HepG2 (cell line): ENCODE measurements around the gene XRCC5. TPM values are rescaled to one million over a fixed set of nuclear protein-coding genes. Genes with fewer than 3 reads are reported as not detected.

ENCODE experiments used
- DDIT3 ChIP-seq: sonication (generic); formaldehyde crosslinking; IDR thresholded peaks from 2 replicates; pipeline ENCODE4 v1.4.0; 2020; ENCODE audit warnings: mild to moderate bottlenecking, missing genetic modification reagents
- MAFF ChIP-seq: IDR thresholded peaks from 2 replicates; pipeline ENCODE4 v1.6.1; 2011; ENCODE audit warnings: low read depth, low read length, improper control_type of control experiment
- NCOR1 ChIP-seq: fragments of 200-600 bp; sonication (generic); IDR thresholded peaks from 2 replicates; pipeline ENCODE4 v1.7.0; 2017; ENCODE audit warnings: antibody characterized with exemption, low read length, borderline replicate concordance
- PCBP1 ChIP-seq: fragments of 200-400 bp; formaldehyde crosslinking; IDR thresholded peaks from 2 replicates; pipeline ENCODE4 v1.6.1; 2017; ENCODE audit warnings: mild to moderate bottlenecking, low read depth, low read length, borderline replicate concordance
- RNF2 ChIP-seq: fragments of 450-650 bp; conservative IDR thresholded peaks from 2 replicates; pipeline ENCODE4 v1.6.1; 2016; ENCODE audit warnings: low read depth
- ZIK1 ChIP-seq: sonication (generic); formaldehyde crosslinking; IDR thresholded peaks from 2 replicates; pipeline ENCODE4 v1.5.0; 2020; ENCODE audit warnings: mild to moderate bottlenecking, low read depth, missing genetic modification reagents, borderline replicate concordance
- ZMAT3 ChIP-seq: sonication (generic); formaldehyde crosslinking; conservative IDR thresholded peaks from 2 replicates; pipeline ENCODE4 v1.7.0; 2021; ENCODE audit warnings: missing genetic modification reagents
- ZNF136 ChIP-seq: sonication (generic); formaldehyde crosslinking; IDR thresholded peaks from 2 replicates; pipeline ENCODE4 v1.8.1; 2022; ENCODE audit warnings: low read depth, mild to moderate bottlenecking, moderate library complexity, missing genetic modification reagents
- ZNF580 ChIP-seq: IDR thresholded peaks from 2 replicates; pipeline ENCODE4 v1.6.1; 2016; ENCODE audit warnings: low read depth, borderline replicate concordance
- ZNF749 ChIP-seq: sonication (generic); formaldehyde crosslinking; IDR thresholded peaks from 2 replicates; pipeline ENCODE4 v1.8.0; 2022; ENCODE audit warnings: mild to moderate bottlenecking, missing genetic modification reagents, moderate library complexity, borderline replicate concordance
- ZSCAN20 ChIP-seq: sonication (generic); formaldehyde crosslinking; IDR thresholded peaks from 2 replicates; pipeline ENCODE4 v1.4.0; 2020; ENCODE audit warnings: missing genetic modification reagents, mild to moderate bottlenecking, borderline replicate concordance
- ZSCAN21 ChIP-seq: sonication (generic); formaldehyde crosslinking; IDR thresholded peaks from 2 replicates; pipeline ENCODE4 v1.8.0; 2022; ENCODE audit warnings: mild to moderate bottlenecking, missing genetic modification reagents, moderate library complexity, borderline replicate concordance
- polyA plus RNA-seq, 8 experiments: library from polyadenylated mRNA; depleted of rRNA in 3 of 8; stranded (reverse) in 7 of 8; unstranded in 1 of 8; fragments of >200 nt; fragmentation: Illumina TruSeq in 4 of 8; extraction: Trizol in 4 of 8; gene quantifications; 2 replicates each; pipeline versions ENCODE4 v1.2.1 to v1.2.3, GENCODE V29; 2011 to 2016; ENCODE audit warnings: low read depth in 4 of 8, missing spikeins in 1 of 8, mixed read lengths in 1 of 8; ENCODE audit not compliant: insufficient read depth in 1 of 8
- total RNA-seq, 5 experiments: library from RNA; depleted of rRNA; stranded (reverse); fragments of >200 nt; fragmentation: Illumina TruSeq; extraction: Trizol; gene quantifications; 2 replicates each; pipeline ENCODE4 v1.2.3, GENCODE V29; 2016; ENCODE audit warnings: low read depth in 1 of 5
- TF ChIP-seq, protein P1 (sequence below): sonication (generic); formaldehyde crosslinking; IDR thresholded peaks from 2 replicates; pipeline ENCODE4 v1.4.0; 2020; ENCODE audit warnings: mild to moderate bottlenecking, missing genetic modification reagents
- TF ChIP-seq, protein P2 (sequence below): sonication (generic); formaldehyde crosslinking; IDR thresholded peaks from 2 replicates; pipeline ENCODE4 v1.4.0; 2020; ENCODE audit warnings: missing genetic modification reagents

The XRCC5 gene
- total and polyA plus RNA-seq, 2 of the 13 experiments (the other 11 are each of a cell fraction or from before 2014, with no cell fraction given) = 264 to 454 TPM

DNA sequence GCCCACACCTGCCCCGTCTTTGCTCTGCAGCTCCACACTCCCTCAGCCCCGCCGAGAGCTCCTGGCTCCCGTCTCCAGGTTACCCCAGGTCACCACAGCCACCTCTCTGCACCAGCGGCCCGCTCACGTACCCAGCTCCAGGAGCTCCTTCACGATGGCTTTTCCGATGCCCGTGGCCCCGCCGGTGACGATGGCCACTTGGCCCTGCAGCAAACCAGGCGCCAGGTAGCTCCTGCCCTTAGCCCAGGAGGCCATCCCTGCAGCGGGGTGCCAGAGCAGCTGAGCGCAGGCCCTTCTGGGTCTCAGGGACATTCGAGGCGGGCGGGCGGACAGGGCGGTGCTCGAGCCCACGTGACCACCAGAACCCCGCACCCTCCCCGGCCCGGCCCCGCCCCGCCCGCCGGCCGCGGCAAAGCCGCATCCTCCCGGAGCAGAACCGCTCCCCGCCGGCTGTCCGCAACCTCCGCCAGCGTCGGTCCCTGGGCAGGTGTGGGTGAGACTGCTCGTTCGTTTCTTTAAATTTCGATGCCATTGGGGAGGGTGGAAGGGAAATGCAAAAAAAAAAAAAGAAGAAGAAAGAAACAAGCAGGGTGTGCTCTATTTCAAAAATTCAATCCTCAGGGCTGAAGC lies 27.5 kb upstream of the XRCC5 start, which contains the start of the genes PECR and TMEM169 (continued):
- TF ChIP-seq, protein P1, sequence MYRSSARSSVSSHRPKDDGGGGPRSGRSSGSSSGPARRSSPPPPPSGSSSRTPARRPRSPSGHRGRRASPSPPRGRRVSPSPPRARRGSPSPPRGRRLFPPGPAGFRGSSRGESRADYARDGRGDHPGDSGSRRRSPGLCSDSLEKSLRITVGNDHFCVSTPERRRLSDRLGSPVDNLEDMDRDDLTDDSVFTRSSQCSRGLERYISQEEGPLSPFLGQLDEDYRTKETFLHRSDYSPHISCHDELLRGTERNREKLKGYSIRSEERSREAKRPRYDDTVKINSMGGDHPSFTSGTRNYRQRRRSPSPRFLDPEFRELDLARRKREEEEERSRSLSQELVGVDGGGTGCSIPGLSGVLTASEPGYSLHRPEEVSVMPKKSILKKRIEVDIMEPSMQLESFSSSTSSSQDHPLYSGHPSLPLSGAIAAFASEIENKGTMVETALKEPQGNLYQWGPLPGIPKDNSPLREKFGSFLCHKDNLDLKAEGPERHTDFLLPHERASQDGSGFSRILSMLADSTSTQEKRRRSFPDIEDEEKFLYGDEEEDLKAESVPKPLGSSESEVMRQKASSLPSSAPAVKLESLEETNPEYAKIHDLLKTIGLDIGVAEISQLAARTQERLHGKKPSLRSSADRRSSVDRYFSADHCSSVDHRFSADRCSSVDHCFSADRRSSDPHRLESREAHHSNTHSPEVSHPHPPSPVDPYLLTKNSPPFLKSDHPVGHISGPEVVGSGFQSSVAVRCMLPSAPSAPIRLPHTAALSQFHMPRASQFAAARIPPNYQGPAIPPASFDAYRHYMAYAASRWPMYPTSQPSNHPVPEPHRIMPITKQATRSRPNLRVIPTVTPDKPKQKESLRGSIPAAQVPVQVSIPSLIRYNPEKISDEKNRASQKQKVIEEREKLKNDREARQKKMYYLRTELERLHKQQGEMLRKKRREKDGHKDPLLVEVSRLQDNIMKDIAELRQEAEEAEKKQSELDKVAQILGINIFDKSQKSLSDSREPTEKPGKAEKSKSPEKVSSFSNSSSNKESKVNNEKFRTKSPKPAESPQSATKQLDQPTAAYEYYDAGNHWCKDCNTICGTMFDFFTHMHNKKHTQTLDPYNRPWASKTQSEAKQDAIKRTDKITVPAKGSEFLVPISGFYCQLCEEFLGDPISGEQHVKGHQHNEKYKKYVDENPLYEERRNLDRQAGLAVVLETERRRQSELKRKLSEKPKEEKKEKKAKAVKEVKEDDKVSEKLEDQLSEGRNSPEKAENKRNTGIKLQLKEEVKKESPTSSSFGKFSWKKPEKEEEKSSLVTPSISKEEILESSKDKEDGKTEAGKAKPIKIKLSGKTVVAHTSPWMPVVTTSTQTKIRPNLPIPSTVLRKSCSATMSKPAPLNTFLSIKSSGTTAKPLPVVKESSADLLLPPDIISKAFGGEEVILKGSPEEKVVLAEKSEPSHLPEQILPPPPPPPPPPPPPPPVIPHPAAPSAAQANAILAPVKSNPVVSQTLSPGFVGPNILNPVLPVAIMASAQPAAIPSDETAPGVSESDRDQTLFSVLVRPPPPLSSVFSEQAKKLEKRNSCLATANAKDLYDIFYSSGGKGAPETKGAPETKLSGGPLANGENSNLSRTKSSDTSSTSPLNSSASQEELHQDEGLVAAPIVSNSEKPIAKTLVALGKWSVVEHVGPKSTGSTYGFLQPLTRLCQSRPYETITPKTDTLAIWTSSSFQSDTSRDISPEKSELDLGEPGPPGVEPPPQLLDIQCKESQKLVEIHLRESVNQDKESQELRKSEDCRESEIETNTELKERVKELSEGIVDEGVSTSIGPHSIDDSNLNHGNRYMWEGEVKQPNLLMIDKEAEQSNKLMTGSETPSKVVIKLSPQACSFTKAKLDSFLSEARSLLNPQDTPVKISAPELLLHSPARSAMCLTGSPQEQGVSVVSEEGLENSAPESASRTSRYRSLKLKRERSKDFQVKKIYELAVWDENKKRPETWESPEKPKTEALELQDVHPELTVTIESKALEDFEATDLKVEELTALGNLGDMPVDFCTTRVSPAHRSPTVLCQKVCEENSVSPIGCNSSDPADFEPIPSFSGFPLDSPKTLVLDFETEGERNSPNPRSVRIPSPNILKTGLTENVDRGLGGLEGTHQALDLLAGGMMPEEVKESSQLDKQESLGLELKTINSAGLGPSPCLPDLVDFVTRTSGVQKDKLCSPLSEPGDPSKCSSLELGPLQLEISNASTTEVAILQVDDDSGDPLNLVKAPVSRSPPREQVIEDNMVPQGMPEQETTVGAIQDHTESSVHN (CRISPR knock-in tag) = peak; percentile 94
- TF ChIP-seq ZNF136 (CRISPR knock-in tag) = 0 out of 2 replicates have a peak, but pooled peaks have one; percentile 33
- TF ChIP-seq RNF2 = 0 out of 2 replicates have a peak, but pooled peaks have one; percentile 30
- TF ChIP-seq ZSCAN21 (CRISPR knock-in tag) = peak; percentile 97
- TF ChIP-seq MAFF = no peak
- no peak for TF ChIP-seq PCBP1
- peak; percentile 92; the same call in 1 of the 2 replicates for TF ChIP-seq ZIK1 (CRISPR knock-in tag)
- no peak for TF ChIP-seq ZSCAN20 (CRISPR knock-in tag)
- no peak for TF ChIP-seq DDIT3 (CRISPR knock-in tag)
- TF ChIP-seq, protein P2, sequence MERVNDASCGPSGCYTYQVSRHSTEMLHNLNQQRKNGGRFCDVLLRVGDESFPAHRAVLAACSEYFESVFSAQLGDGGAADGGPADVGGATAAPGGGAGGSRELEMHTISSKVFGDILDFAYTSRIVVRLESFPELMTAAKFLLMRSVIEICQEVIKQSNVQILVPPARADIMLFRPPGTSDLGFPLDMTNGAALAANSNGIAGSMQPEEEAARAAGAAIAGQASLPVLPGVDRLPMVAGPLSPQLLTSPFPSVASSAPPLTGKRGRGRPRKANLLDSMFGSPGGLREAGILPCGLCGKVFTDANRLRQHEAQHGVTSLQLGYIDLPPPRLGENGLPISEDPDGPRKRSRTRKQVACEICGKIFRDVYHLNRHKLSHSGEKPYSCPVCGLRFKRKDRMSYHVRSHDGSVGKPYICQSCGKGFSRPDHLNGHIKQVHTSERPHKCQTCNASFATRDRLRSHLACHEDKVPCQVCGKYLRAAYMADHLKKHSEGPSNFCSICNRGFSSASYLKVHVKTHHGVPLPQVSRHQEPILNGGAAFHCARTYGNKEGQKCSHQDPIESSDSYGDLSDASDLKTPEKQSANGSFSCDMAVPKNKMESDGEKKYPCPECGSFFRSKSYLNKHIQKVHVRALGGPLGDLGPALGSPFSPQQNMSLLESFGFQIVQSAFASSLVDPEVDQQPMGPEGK (CRISPR knock-in tag) = peak; percentile 78; the same call in 1 of the 2 replicates
- peak; percentile 99 for TF ChIP-seq ZMAT3 (CRISPR knock-in tag)
- TF ChIP-seq ZNF580 (CRISPR knock-in tag) = peak; percentile 95; the same call in 1 of the 2 replicates
- no peak; the same call in 1 of the 2 replicates for TF ChIP-seq NCOR1
- TF ChIP-seq ZNF749 (CRISPR knock-in tag) = peak; percentile 89; the same call in 1 of the 2 replicates
